ENCODE results near the gene NOL11.
"Not testable (repeated sequence)": the region's sequence is repeated elsewhere in the genome, so short reads cannot be mapped to it uniquely, and the experiment has no call there.

Gene NOL11

GRCh38 chr17:67717624-67718324 is at the start of gene NOL11:
TSS of gene NOL11 (plus strand) at chr17:67717936. CDS start at chr17:67717948, 12 bp downstream.
- DNase-seq (ENCODE audit: low read depth in 2 of 2), result peak; percentile 99

- DNase-seq (ENCODE audit: low read depth in 2 of 2), result no peak
These were observed 46.2 kb upstream of the NOL11 start for GRCh38 chr17:67671493-67671892.

- DNase-seq (ENCODE audit: low read depth in 2 of 2), result no peak
These were observed 45.0 kb upstream of the NOL11 start for GRCh38 chr17:67672592-67673335.

GRCh38 chr17:67675481-67675880 is 42.3 kb upstream of the NOL11 start:
- DNase-seq (ENCODE audit: low read depth in 2 of 2), result no peak

- DNase-seq (ENCODE audit: low read depth in 2 of 2), result no peak
These were observed 41.4 kb upstream of the NOL11 start for GRCh38 chr17:67676305-67676704.

GRCh38 chr17:67678414-67678813 is 39.3 kb upstream of the NOL11 start:
- no peak for DNase-seq (ENCODE audit: low read depth in 2 of 2)

- DNase-seq (ENCODE audit: low read depth in 2 of 2), result no peak
These were observed 38.5 kb upstream of the NOL11 start for GRCh38 chr17:67679225-67679624.

- no peak for DNase-seq (ENCODE audit: low read depth in 2 of 2)
These were observed 38.0 kb upstream of the NOL11 start for GRCh38 chr17:67679721-67680120.

GRCh38 chr17:67680445-67681224 is 37.1 kb upstream of the NOL11 start:
- DNase-seq (ENCODE audit: low read depth in 2 of 2), result no peak

GRCh38 chr17:67682196-67682595 is 35.5 kb upstream of the NOL11 start:
- no peak for DNase-seq (ENCODE audit: low read depth in 2 of 2)

- no peak for DNase-seq (ENCODE audit: low read depth in 2 of 2)
These were observed 32.4 kb upstream of the NOL11 start for GRCh38 chr17:67685351-67685750.

GRCh38 chr17:67686241-67686640 is 31.5 kb upstream of the NOL11 start:
- no peak for DNase-seq (ENCODE audit: low read depth in 2 of 2)

- DNase-seq (ENCODE audit: low read depth in 2 of 2), result no peak
These were observed 30.2 kb upstream of the NOL11 start for GRCh38 chr17:67687511-67687910.

GRCh38 chr17:67689534-67690177 is 28.1 kb upstream of the NOL11 start:
- DNase-seq (ENCODE audit: low read depth in 2 of 2), result peak in 1 of 2 donors; percentile 2

- no peak for DNase-seq (ENCODE audit: low read depth in 2 of 2)
These were observed 23.9 kb upstream of the NOL11 start for GRCh38 chr17:67693811-67694210.

GRCh38 chr17:67696347-67696746 is 21.4 kb upstream of the NOL11 start:
- DNase-seq (ENCODE audit: low read depth in 2 of 2), result no peak

- no peak for DNase-seq (ENCODE audit: low read depth in 2 of 2)
These were observed 20.8 kb upstream of the NOL11 start for GRCh38 chr17:67696853-67697498.

GRCh38 chr17:67700037-67700724 is 17.6 kb upstream of the NOL11 start:
- no peak for DNase-seq (ENCODE audit: low read depth in 2 of 2)

- DNase-seq (ENCODE audit: low read depth in 2 of 2), result no peak
These were observed 17.0 kb upstream of the NOL11 start for GRCh38 chr17:67700725-67701119.

GRCh38 chr17:67702861-67703260 is 14.9 kb upstream of the NOL11 start:
- DNase-seq (ENCODE audit: low read depth in 2 of 2), result not testable (repeated sequence)

GRCh38 chr17:67707442-67707841 is 10.3 kb upstream of the NOL11 start:
- no peak for DNase-seq (ENCODE audit: low read depth in 2 of 2)
